SK-N-SH (cell line): ENCODE data around the gene LRRC8D. TPM values are rescaled to one million over a fixed set of nuclear protein-coding genes. Genes with fewer than 3 reads are reported as not detected.

Experiments used
- CTCF ChIA-PET: fragments of 300-600, 350-600 bp; formaldehyde crosslinking; extraction: SDS; loops from one replicate; lab custom pipeline; 2021; lab: Yijun Ruan, JAX
- POLR2A ChIA-PET: fragments of 350-600 bp; sonication (Branson Sonifier 250); formaldehyde crosslinking; extraction: SDS; loops from one replicate; lab custom pipeline; 2020; ENCODE audit warnings: antibody characterized with exemption, inconsistent platforms; lab: Yijun Ruan, JAX
- DNase-seq: peaks from one replicate; pipeline ENCODE4 v3.0.0; 2012
- H2AFZ ChIP-seq: fragments of 200-600 bp; sonication (generic); 2 replicates; pipeline ENCODE4 v1.8.1; 2016; ENCODE audit warnings: antibody characterized with exemption, mild to moderate bottlenecking, low read depth
- H3F3A ChIP-seq: fragments of 200-600 bp; sonication (generic); replicated peaks from 2 replicates; pipeline ENCODE3; 2016; ENCODE audit warnings: antibody characterized with exemption, mild to moderate bottlenecking; ENCODE audit not compliant: insufficient read depth
- H3K27ac ChIP-seq, 2 experiments: fragments of 200-500 bp in 1 of 2; fragments of 200-600 bp in 1 of 2; sonication (Bioruptor generic) in 1 of 2; sonication (generic), shearing (Covaris generic) in 1 of 2; 2 replicates each; pipeline versions ENCODE4 v1.5.1 to v1.6.1; 2014 to 2016; ENCODE audit warnings: low read depth in 2 of 2, inconsistent platforms in 1 of 2, low read length in 1 of 2, mild to moderate bottlenecking in 1 of 2, mixed read lengths in 1 of 2
- H3K27me3 ChIP-seq: fragments of 200-600 bp; sonication (generic), shearing (Covaris generic); 2 replicates; pipeline ENCODE4 v1.6.1; 2016; ENCODE audit warnings: mixed run types; ENCODE audit not compliant: insufficient read depth
- H3K36me3 ChIP-seq, 2 experiments: fragments of 200-500 bp in 1 of 2; fragments of 200-600 bp in 1 of 2; sonication (Bioruptor generic) in 1 of 2; sonication (generic) in 1 of 2; replicated peaks in 1 of 2; 2 replicates each; pipeline versions ENCODE3 to v1.5.1; 2014 to 2016; ENCODE audit warnings: low read length in 1 of 2, mild to moderate bottlenecking in 1 of 2; ENCODE audit not compliant: insufficient read depth in 2 of 2, control insufficient read depth in 1 of 2
- H3K4me1 ChIP-seq, 2 experiments: fragments of 200-500 bp in 1 of 2; fragments of 200-600 bp in 1 of 2; sonication (Bioruptor generic) in 1 of 2; sonication (generic), shearing (Covaris generic) in 1 of 2; 2 replicates each; pipeline versions ENCODE4 v1.5.1 to v1.6.1; 2014 to 2016; ENCODE audit warnings: low read depth in 1 of 2, low read length in 1 of 2, mixed run types in 1 of 2; ENCODE audit not compliant: insufficient read depth in 2 of 2, control insufficient read depth in 1 of 2
- H3K4me2 ChIP-seq: fragments of 200-600 bp; sonication (generic), shearing (Covaris generic); 2 replicates; pipeline ENCODE4 v1.6.1; 2017; ENCODE audit warnings: mixed run types
- H3K4me3 ChIP-seq, 2 experiments: fragments of 200-500 bp in 1 of 2; fragments of 200-600 bp in 1 of 2; sonication (Bioruptor generic) in 1 of 2; sonication (generic), shearing (Covaris generic) in 1 of 2; 2 replicates each; pipeline versions ENCODE4 v1.5.1 to v1.8.1; 2014 to 2016; ENCODE audit warnings: low read depth in 2 of 2, inconsistent platforms in 1 of 2, low read length in 1 of 2, mild to moderate bottlenecking in 1 of 2, mixed read lengths in 1 of 2, moderate library complexity in 1 of 2
- H3K79me2 ChIP-seq: fragments of 200-600 bp; sonication (generic); 2 replicates; pipeline ENCODE4 v1.8.1; 2017; ENCODE audit warnings: mild to moderate bottlenecking; ENCODE audit not compliant: insufficient read depth
- H3K9ac ChIP-seq: fragments of 200-600 bp; sonication (generic); 2 replicates; pipeline ENCODE4 v1.6.1; 2017; ENCODE audit warnings: mixed run types
- H3K9me2 ChIP-seq: fragments of 200-600 bp; sonication (generic); 2 replicates; pipeline ENCODE4 v1.6.1; 2017; ENCODE audit warnings: mixed run types
- H3K9me3 ChIP-seq: fragments of 200-600 bp; sonication (generic); 2 replicates; pipeline ENCODE4 v1.6.1; 2017; ENCODE audit warnings: mixed run types, mild to moderate bottlenecking, moderate library complexity
- H4K20me1 ChIP-seq: fragments of 200-600 bp; sonication (generic); 2 replicates; pipeline ENCODE4 v1.6.1; 2017; ENCODE audit warnings: mild to moderate bottlenecking, mixed run types; ENCODE audit not compliant: insufficient read depth
- ELF1 ChIP-seq: IDR thresholded peaks from 2 replicates; pipeline ENCODE4 v1.4.0; 2012
- EZH2phosphoT487 ChIP-seq: fragments of 200-600 bp; sonication (generic); IDR thresholded peaks from 2 replicates; pipeline ENCODE4 v1.6.1; 2017; ENCODE audit warnings: low read depth, mixed run types, mild to moderate bottlenecking, antibody characterized with exemption, moderate library complexity, borderline replicate concordance
- FOXM1 ChIP-seq: IDR thresholded peaks from 2 replicates; pipeline ENCODE4 v1.4.0; 2012; ENCODE audit warnings: low read depth, mild to moderate bottlenecking
- GATA2 ChIP-seq: sonication (generic); formaldehyde crosslinking; IDR thresholded peaks from 2 replicates; pipeline ENCODE4 v1.5.0; 2020; ENCODE audit warnings: mild to moderate bottlenecking, missing genetic modification reagents
- IRF3 ChIP-seq: fragments of 150-350 bp; IDR thresholded peaks from 2 replicates; pipeline ENCODE4 v1.6.1; 2016; ENCODE audit warnings: mild to moderate bottlenecking, low read depth, low read length
- JUND ChIP-seq: IDR thresholded peaks from 2 replicates; pipeline ENCODE4 v1.4.0; 2012
- MAX ChIP-seq: IDR thresholded peaks from 2 replicates; pipeline ENCODE4 v1.4.0; 2012; ENCODE audit warnings: low read depth
- MEF2A ChIP-seq: IDR thresholded peaks from 2 replicates; pipeline ENCODE4 v1.4.0; 2012; ENCODE audit warnings: low read depth, borderline replicate concordance
- RAD21 ChIP-seq: IDR thresholded peaks from 2 replicates; pipeline ENCODE4 v1.6.1; 2012; ENCODE audit warnings: mild to moderate bottlenecking, low read length
- RFX5 ChIP-seq: IDR thresholded peaks from 2 replicates; pipeline ENCODE4 v1.6.1; 2012; ENCODE audit warnings: mild to moderate bottlenecking, improper control_type of control experiment, low read length
- TAF1 ChIP-seq: IDR thresholded peaks from 2 replicates; pipeline ENCODE4 v1.6.1; 2012; ENCODE audit warnings: low read depth, mild to moderate bottlenecking, low read length, moderate library complexity, borderline replicate concordance
- TCF12 ChIP-seq: IDR thresholded peaks from 2 replicates; pipeline ENCODE4 v1.4.0; 2012
- TEAD4 ChIP-seq: IDR thresholded peaks from 2 replicates; pipeline ENCODE4 v1.4.0; 2012; ENCODE audit warnings: mild to moderate bottlenecking, borderline replicate concordance; ENCODE audit not compliant: insufficient read depth
- USF2 ChIP-seq: fragments of 150-350 bp; IDR thresholded peaks from 2 replicates; pipeline ENCODE4 v1.6.1; 2017; ENCODE audit warnings: antibody characterized with exemption, low read length, low read depth, borderline replicate concordance
- WGBS: methylation state at CpG from one replicate; pipeline ENCODE4 v1.1.6; 2017; ENCODE audit warnings: low lambda C conversion rate; 5-methylcytosine and 5-hydroxymethylcytosine counted together
- polyA plus RNA-seq, 3 experiments: library from polyadenylated mRNA; depleted of rRNA; stranded (reverse); fragments of >200 nt; gene quantifications; 2 replicates each; pipeline ENCODE4 v1.2.3, GENCODE V29; 2012

The LRRC8D gene
- polyA plus RNA-seq, 1 of the 3 experiments (the other 2 are of a cell fraction) = 15.0 TPM

- Histone ChIP-seq H2AFZ (no peak overlapping the region), H3F3A (no peaks in the 10 kb centered on the region), H3K27ac (no peak overlapping the region)
- POLR2A ChIA-PET = no interaction called here
- TF ChIP-seq TAF1 (no peak), MEF2A (no peak), JUND (no peak), RFX5 (no peak), TCF12 (no peak), MAX (no peak), IRF3 (no peak), GATA2 (no peak)
- TF ChIP-seq, all 33 proteins: peak for 0
- H4K20me1 ChIP-seq = no peaks in the 10 kb centered on the region
- 86% methylated on average over 4 of the region's 4 CpGs for WGBS
- no peak for DNase-seq
- peaks cover 0 to 10% of the 10 kb centered on the region in 2 experiments; a peak in 1 of 4 replicates for H3K4me1 ChIP-seq
- peaks cover 5 to 29% of the 10 kb centered on the region in 2 experiments for H3K36me3 ChIP-seq
- H3K4me3 ChIP-seq = no peak overlapping the region
- no peak overlapping the region for H3K4me2 ChIP-seq
- H3K9ac ChIP-seq = no peak overlapping the region
- no peaks in the 10 kb centered on the region for H3K9me2 ChIP-seq
- H3K9me3 ChIP-seq = no peaks in the 10 kb centered on the region
- no peaks in the 10 kb centered on the region for H3K27me3 ChIP-seq
- CTCF ChIA-PET = interaction anchor here (0.7 to 0.9 kb wide), 2 partner anchors 50 to 221 kb away, joined by 3 read pairs; no protein-coding TSS in a partner anchor
- H3K79me2 ChIP-seq = no peaks in the 10 kb centered on the region
Observed at GRCh38 chr1:89935235-89935634, 114.4 kb downstream of the LRRC8D start.

GRCh38 chr1:89936694-89937093 is 115.9 kb downstream of the LRRC8D start:
- DNase-seq = no peak
- 100% methylated on average over 1 of the region's 1 CpG for WGBS
- Histone ChIP-seq H3K4me2 (no peak overlapping the region), H3K9me3 (no peaks in the 10 kb centered on the region), H3F3A (no peaks in the 10 kb centered on the region), H4K20me1 (no peaks in the 10 kb centered on the region), H3K36me3 (peaks cover 5 to 29% of the 10 kb centered on the region in 2 experiments), H3K79me2 (no peaks in the 10 kb centered on the region), H3K9ac (no peak overlapping the region), H3K9me2 (no peaks in the 10 kb centered on the region), H3K27ac (no peak overlapping the region), H3K4me3 (no peak overlapping the region), H2AFZ (no peak overlapping the region), H3K27me3 (no peaks in the 10 kb centered on the region), H3K4me1 (peaks cover 0 to 10% of the 10 kb centered on the region in 2 experiments; a peak in 1 of 4 replicates)
- CTCF ChIA-PET = interaction anchor here (1.3 kb wide), 1 partner anchor 9 kb away, joined by 3 read pairs; no protein-coding TSS in a partner anchor
- POLR2A ChIA-PET = no interaction called here
- no peak for TF ChIP-seq RAD21
- no peak for TF ChIP-seq EZH2phosphoT487
- TF ChIP-seq TEAD4 = no peak
- no peak for TF ChIP-seq USF2
- no peak for TF ChIP-seq ELF1
- TF ChIP-seq FOXM1 = no peak
- no peak for TF ChIP-seq JUND
- no peak for TF ChIP-seq MAX
